H9 (cell line): ENCODE results near the gene SS18L1. TPM values are rescaled to one million over a fixed set of nuclear protein-coding genes. Genes with fewer than 3 reads are reported as not detected.

Source experiments
- DNase-seq: peaks from one replicate; pipeline ENCODE4 v3.0.0-alpha.2; 2017
- H2AFZ ChIP-seq: one replicate; pipeline ENCODE4 v1.6.1; 2013; ENCODE audit warnings: mild to moderate bottlenecking, low read length, control low read depth, moderate library complexity
- H2AK5ac ChIP-seq: 2 replicates; pipeline ENCODE4 v1.6.1; 2013; ENCODE audit warnings: low read length, control low read depth, mixed read lengths; ENCODE audit not compliant: insufficient read length
- H2BK120ac ChIP-seq: one replicate; pipeline ENCODE4 v1.6.1; 2013; ENCODE audit warnings: low read depth, mild to moderate bottlenecking, low read length, control low read depth, inconsistent platforms; ENCODE audit not compliant: poor library complexity, severe bottlenecking
- H2BK12ac ChIP-seq: 2 replicates; pipeline ENCODE4 v1.6.1; 2013; ENCODE audit warnings: low read length, control low read depth, mixed read lengths, low read depth; ENCODE audit not compliant: insufficient read length
- H2BK15ac ChIP-seq: 2 replicates; pipeline ENCODE4 v1.6.1; 2013; ENCODE audit warnings: low read depth, low read length, control low read depth
- H2BK20ac ChIP-seq: one replicate; pipeline ENCODE4 v1.6.1; 2013; ENCODE audit warnings: low read depth, mild to moderate bottlenecking, low read length, control low read depth, inconsistent platforms; ENCODE audit not compliant: poor library complexity, severe bottlenecking
- H2BK5ac ChIP-seq: 2 replicates; pipeline ENCODE4 v1.6.1; 2013; ENCODE audit warnings: low read length, control low read depth, mixed read lengths; ENCODE audit not compliant: insufficient read length
- H3K14ac ChIP-seq: 2 replicates; pipeline ENCODE4 v1.6.1; 2013; ENCODE audit warnings: low read length, control low read depth; ENCODE audit not compliant: insufficient read depth
- H3K18ac ChIP-seq: 2 replicates; pipeline ENCODE4 v1.6.1; 2013; ENCODE audit warnings: low read depth, mild to moderate bottlenecking, mixed read lengths, low read length, control low read depth; ENCODE audit not compliant: insufficient read length
- H3K23ac ChIP-seq: 2 replicates; pipeline ENCODE4 v1.6.1; 2013; ENCODE audit warnings: low read length, control low read depth, mixed read lengths, low read depth; ENCODE audit not compliant: insufficient read length
- H3K23me2 ChIP-seq: 2 replicates; pipeline ENCODE4 v1.6.1; 2013; ENCODE audit warnings: low read depth, mild to moderate bottlenecking, mixed read lengths, low read length, control low read depth; ENCODE audit not compliant: insufficient read length, poor library complexity, severe bottlenecking
- H3K27ac ChIP-seq: 2 replicates; pipeline ENCODE4 v1.5.1; 2013; ENCODE audit warnings: low read length, control low read depth, mixed read lengths, low read depth; ENCODE audit not compliant: insufficient read length
- H3K27me3 ChIP-seq: 2 replicates; pipeline ENCODE4 v1.6.1; 2013; ENCODE audit warnings: low read length, control low read depth, inconsistent platforms; ENCODE audit not compliant: insufficient read depth
- H3K4ac ChIP-seq: 2 replicates; pipeline ENCODE4 v1.6.1; 2013; ENCODE audit warnings: low read depth, mild to moderate bottlenecking, control low read depth, inconsistent platforms, low read length, moderate library complexity
- H3K4me1 ChIP-seq: 2 replicates; pipeline ENCODE4 v1.6.1; 2013; ENCODE audit warnings: low read length, control low read depth, inconsistent platforms; ENCODE audit not compliant: insufficient read depth
- H3K4me2 ChIP-seq: 2 replicates; pipeline ENCODE4 v1.6.1; 2013; ENCODE audit warnings: low read length, control low read depth, mixed read lengths; ENCODE audit not compliant: insufficient read length, insufficient read depth
- H3K56ac ChIP-seq: 2 replicates; pipeline ENCODE4 v1.6.1; 2013; ENCODE audit warnings: low read depth, mild to moderate bottlenecking, mixed read lengths, low read length, control low read depth; ENCODE audit not compliant: insufficient read length
- H3K79me1 ChIP-seq: 2 replicates; pipeline ENCODE4 v1.6.1; 2013; ENCODE audit warnings: low read depth, mild to moderate bottlenecking, moderate library complexity, low read length, control low read depth, inconsistent platforms; ENCODE audit not compliant: insufficient read depth, poor library complexity, severe bottlenecking
- H3K79me2 ChIP-seq: 2 replicates; pipeline ENCODE4 v1.6.1; 2013; ENCODE audit warnings: low read length, control low read depth, inconsistent platforms; ENCODE audit not compliant: insufficient read depth
- H3K9ac ChIP-seq: 2 replicates; pipeline ENCODE4 v1.6.1; 2013; ENCODE audit warnings: low read length, control low read depth, mixed read lengths; ENCODE audit not compliant: insufficient read length; ENCODE audit errors: extremely low read depth
- H3K9me3 ChIP-seq: one replicate; pipeline ENCODE4 v1.6.1; 2013; ENCODE audit warnings: low read depth, low read length, inconsistent platforms; ENCODE audit not compliant: control insufficient read depth
- H3T11ph ChIP-seq: one replicate; pipeline ENCODE4 v1.6.1; 2013; ENCODE audit warnings: mild to moderate bottlenecking, low read length, control low read depth, inconsistent platforms
- H4K20me1 ChIP-seq: one replicate; pipeline ENCODE4 v1.6.1; 2013; ENCODE audit not compliant: control insufficient read depth, insufficient read length, insufficient read depth
- H4K5ac ChIP-seq: 2 replicates; pipeline ENCODE4 v1.6.1; 2013; ENCODE audit warnings: low read depth, mild to moderate bottlenecking, mixed read lengths, low read length, control low read depth; ENCODE audit not compliant: insufficient read length
- H4K8ac ChIP-seq: replicated peaks from 2 replicates; pipeline ENCODE4 v1.6.1; 2013; ENCODE audit warnings: low read length, control low read depth, mixed read lengths, low read depth; ENCODE audit not compliant: insufficient read length
- H4K91ac ChIP-seq: 2 replicates; pipeline ENCODE4 v1.6.1; 2013; ENCODE audit warnings: low read depth, mild to moderate bottlenecking, moderate library complexity, mixed read lengths, low read length, control low read depth; ENCODE audit not compliant: insufficient read length
- H3K27ac Mint-ChIP-seq, 3 experiments: 2 replicates in 2 of 3; 3 replicates in 1 of 3; pipeline ENCODE4 v1.8.0; 2020 to 2021; ENCODE audit warnings: mixed read lengths in 3 of 3, mild to moderate bottlenecking in 1 of 3, moderate library complexity in 1 of 3
- H3K27me3 Mint-ChIP-seq: 2 replicates; pipeline ENCODE4 v1.8.0; 2021; ENCODE audit warnings: low read depth, mild to moderate bottlenecking, moderate library complexity, mixed read lengths
- H3K36me3 Mint-ChIP-seq, 3 experiments: 2 replicates in 2 of 3; 3 replicates in 1 of 3; pipeline ENCODE4 v1.8.0; 2020 to 2021; ENCODE audit warnings: low read depth in 3 of 3, mixed read lengths in 3 of 3; ENCODE audit not compliant: insufficient read depth in 1 of 3
- H3K4me1 Mint-ChIP-seq, 2 experiments: 2 replicates each; pipeline ENCODE4 v1.8.0; 2020; ENCODE audit warnings: mixed read lengths in 2 of 2
- H3K4me3 Mint-ChIP-seq, 2 experiments: 2 replicates in 1 of 2; 3 replicates in 1 of 2; pipeline ENCODE4 v1.8.0; 2020 to 2021; ENCODE audit warnings: mild to moderate bottlenecking in 2 of 2, mixed read lengths in 2 of 2, moderate library complexity in 1 of 2
- H3K9me3 Mint-ChIP-seq, 2 experiments: 2 replicates in 1 of 2; 3 replicates in 1 of 2; pipeline ENCODE4 v1.8.0; 2020; ENCODE audit warnings: mild to moderate bottlenecking in 2 of 2, mixed read lengths in 2 of 2, moderate library complexity in 1 of 2
- CTCF ChIP-seq: fragments of 200-600 bp; sonication (generic); conservative IDR thresholded peaks from 3 replicates; pipeline ENCODE4 v1.8.0; 2021; ENCODE audit warnings: antibody characterized with exemption, mild to moderate bottlenecking
- WGBS: extraction: QIAGEN DNeasy Blood & Tissue Kit; methylation state at CpG from one replicate; pipeline ENCODE4 v1.1.7; 2013; ENCODE audit warnings: missing lambda C conversion rate, low lambda C conversion rate, mixed read lengths; ENCODE audit not compliant: insufficient read length; ENCODE audit errors: extremely low coverage; 5-methylcytosine and 5-hydroxymethylcytosine counted together
- total RNA-seq: library from RNA; stranded (reverse); gene quantifications from 2 replicates; pipeline ENCODE4 v1.2.1, GENCODE V29; 2021

SS18L1 gene
- total RNA-seq, 1 experiment from 2014 or later: 22.2 TPM

- H3K27ac ChIP-seq: no peak overlapping the region
- H3K79me2 ChIP-seq: peaks cover 9% of the 10 kb centered on the region; the same call in 1 of the 2 replicates
- no peak overlapping the region for H4K91ac ChIP-seq
- peaks cover 3% of the 10 kb centered on the region for H4K20me1 ChIP-seq
- no peak overlapping the region for H4K5ac ChIP-seq
- Mint-ChIP-seq H3K27ac (peak overlapping the region in 1 of 3 experiments; percentile 61; a peak in 1 of 7 replicates), H3K27me3 (no peaks in the 10 kb centered on the region; the same call in 1 of the 2 replicates), H3K9me3 (no peaks in the 10 kb centered on the region), H3K4me1 (peaks cover 24 to 41% of the 10 kb centered on the region in 2 experiments), H3K4me3 (peak overlapping the region; percentile 80 to 90), H3K36me3 (peaks cover 31 to 43% (median 39%) of the 10 kb centered on the region in 3 experiments; a peak in 6 of 7 replicates)
- no peak overlapping the region for H2BK5ac ChIP-seq
- WGBS: no CpG with 5 or more reads among the region's 77 CpGs
- no peak overlapping the region for H2BK12ac ChIP-seq
- H3K23me2 ChIP-seq: peaks cover 4% of the 10 kb centered on the region
- no peaks in the 10 kb centered on the region for H3K27me3 ChIP-seq
- H3K4me1 ChIP-seq: no peaks in the 10 kb centered on the region
- H3K18ac ChIP-seq: no peak overlapping the region
- H3K79me1 ChIP-seq: peaks cover 15% of the 10 kb centered on the region
- no peak for TF ChIP-seq CTCF
- H3K4ac ChIP-seq: no peak overlapping the region
- no peak overlapping the region for H2BK120ac ChIP-seq
- no peak overlapping the region for H3K23ac ChIP-seq
- DNase-seq: no peak
- H3K4me2 ChIP-seq: peak overlapping the region; percentile 44
- H2AFZ ChIP-seq: no peak overlapping the region
- no peak overlapping the region for H4K8ac ChIP-seq
- no peaks in the 10 kb centered on the region for H3K9me3 ChIP-seq
- no peak overlapping the region for H3T11ph ChIP-seq
- H3K56ac ChIP-seq: no peak overlapping the region
- H3K14ac ChIP-seq: peak overlapping the region; percentile 88; the same call in 1 of the 2 replicates
- H2AK5ac ChIP-seq: no peak overlapping the region
- no peak overlapping the region for H2BK20ac ChIP-seq
- no peak overlapping the region for H2BK15ac ChIP-seq
- H3K9ac ChIP-seq: peak overlapping the region; percentile 83
Observed at GRCh38 chr20:62122654-62123449, 20.7 kb upstream of the SS18L1 start.
